ENCODE results near the gene COQ2.
"Not testable (repeated sequence)": the region's sequence is repeated elsewhere in the genome, so short reads cannot be mapped to it uniquely, and the experiment has no call there.

The COQ2 gene

GRCh38 chr4:83284193-83285054, at the start of gene COQ2:
COQ2 (minus strand) TSS chr4:83284798; CDS start chr4:83284764, 34 bp downstream.
- peak; percentile 78 for DNase-seq

GRCh38 chr4:83331956-83332355, 47.4 kb upstream of the COQ2 start:
- no peak for DNase-seq

- no peak for DNase-seq
Observed at GRCh38 chr4:83329521-83330110, 45.0 kb upstream of the COQ2 start.

DNA sequence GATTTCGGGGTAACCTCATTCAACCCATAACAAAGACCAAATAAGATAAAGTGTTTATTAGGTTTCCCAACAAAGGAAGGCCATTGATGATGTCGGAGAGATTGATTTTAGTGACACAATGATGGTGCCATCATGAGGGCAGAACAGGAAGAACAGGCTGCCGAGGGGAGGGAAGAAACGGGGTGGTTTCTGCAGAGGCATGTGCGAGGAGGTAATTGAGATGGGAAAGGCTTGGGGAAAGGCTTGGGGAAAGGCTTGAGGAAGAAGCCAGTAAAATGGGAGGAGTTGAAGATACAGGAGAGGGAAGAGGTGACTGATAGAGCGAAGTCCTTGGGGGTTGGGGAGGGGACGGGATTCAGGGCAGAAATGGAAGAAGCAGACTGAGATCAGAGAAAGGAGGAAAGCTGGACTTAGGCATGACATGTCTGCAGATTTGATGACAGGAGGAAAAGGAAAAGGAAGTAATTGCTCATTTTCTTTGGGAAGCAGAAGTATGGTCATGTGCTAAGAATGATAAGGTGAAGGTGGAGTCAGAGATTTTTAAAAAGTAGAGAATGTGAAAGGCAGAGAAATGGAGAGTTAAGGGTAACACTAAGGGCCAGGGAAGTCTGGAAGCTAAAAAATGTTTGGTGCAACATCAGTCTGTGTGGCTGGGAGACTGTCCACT, 44.1 kb upstream of the COQ2 start:
- no peak for DNase-seq

- no peak for DNase-seq
Observed at GRCh38 chr4:83326546-83326945, 41.9 kb upstream of the COQ2 start.

- not testable (repeated sequence) for DNase-seq
Observed at GRCh38 chr4:83325306-83325705, 40.7 kb upstream of the COQ2 start.

- DNase-seq = no peak
Observed at GRCh38 chr4:83323136-83323535, 38.5 kb upstream of the COQ2 start.

DNA sequence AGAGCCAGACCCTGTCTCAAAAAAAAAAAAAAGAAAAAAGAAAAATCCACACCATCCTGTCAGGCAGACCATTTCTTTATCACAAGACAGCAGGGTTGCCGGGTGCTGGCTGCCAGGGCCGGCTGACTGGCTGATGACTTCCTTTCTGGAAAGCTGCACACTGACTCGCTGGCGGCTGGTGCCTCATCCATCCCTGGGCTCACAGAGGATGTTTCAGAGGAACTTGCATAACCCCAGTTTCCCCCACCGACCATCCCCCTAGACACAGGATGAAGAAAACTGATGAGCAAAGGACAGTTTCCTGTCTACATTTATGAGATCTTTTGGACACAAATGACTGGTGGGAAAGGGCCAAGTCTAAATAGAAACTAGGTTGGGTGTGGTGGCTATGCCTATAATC, 36.0 kb upstream of the COQ2 start:
- DNase-seq = no peak

DNA sequence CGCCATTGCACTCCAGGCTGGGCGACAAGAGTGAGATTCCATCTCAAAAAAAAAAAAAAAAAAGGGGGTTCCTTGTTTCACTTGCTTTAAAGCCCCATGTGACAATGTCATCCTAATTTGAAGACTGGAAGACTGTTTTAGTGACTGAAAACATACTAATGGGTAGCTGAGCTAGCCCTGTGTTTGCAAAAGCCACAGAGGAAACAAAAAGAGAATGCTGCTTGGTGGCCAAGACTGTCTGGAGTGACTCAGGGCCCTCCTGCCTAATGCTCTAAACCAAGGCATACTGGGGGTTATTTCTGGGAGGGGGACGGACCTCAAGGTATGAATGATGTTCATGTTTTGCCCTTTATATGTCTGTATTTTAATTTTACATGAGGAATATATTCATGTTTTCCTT, 34.1 kb upstream of the COQ2 start:
- DNase-seq = no peak

DNA sequence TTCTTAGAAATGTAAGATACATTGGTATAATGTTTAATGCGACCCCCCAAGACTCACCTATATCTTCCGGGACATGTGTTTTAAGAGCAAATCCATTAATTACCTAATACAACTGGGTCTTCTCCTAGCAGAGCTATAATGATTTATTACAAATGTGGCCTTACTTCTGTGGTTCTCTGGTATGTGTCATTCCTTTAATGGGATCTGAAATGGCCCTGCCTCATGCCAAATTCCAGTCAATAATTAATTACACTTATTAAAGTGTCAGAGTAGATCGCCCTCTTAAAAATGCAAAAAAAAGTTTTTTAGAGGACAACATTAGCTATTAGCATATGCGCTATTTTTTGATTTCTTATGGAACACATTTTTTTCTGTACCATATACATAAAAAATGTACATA, 33.1 kb upstream of the COQ2 start:
- DNase-seq = no peak

DNA sequence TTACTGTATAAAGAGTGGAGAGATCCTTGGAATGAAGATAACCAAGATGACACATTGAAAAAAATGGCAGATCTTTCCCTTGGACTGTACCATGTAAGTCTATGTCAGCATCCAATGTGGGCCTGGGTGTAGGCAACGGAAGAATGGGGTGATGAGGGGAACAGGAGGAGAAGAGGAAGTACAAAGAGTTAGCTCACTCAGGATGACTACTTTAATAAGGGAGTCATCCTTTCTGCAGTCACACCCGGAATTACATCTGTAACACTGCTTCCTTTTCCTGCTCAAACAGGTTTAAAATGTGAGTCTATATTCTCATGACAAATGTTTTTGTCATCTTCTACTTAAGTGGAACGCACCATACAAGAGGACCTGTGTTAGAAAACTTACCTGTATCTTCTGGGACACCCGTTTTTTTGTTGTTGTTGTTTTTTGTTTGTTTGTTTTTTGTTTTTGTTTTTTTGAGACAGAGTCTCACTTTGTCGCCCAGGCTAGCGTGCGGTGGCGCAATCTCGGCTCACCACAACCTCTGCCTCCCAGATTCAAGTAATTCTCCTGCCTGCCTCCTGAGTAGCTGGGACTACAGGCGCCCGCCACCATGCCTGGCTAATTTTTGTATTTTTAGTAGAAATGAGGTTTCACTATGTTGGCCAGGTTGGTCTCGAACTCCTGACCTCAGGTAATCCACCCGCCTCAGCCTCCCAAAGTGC, 32.0 kb upstream of the COQ2 start:
- DNase-seq = no peak

GRCh38 chr4:83315341-83315870, 30.8 kb upstream of the COQ2 start:
- no peak for DNase-seq

DNA sequence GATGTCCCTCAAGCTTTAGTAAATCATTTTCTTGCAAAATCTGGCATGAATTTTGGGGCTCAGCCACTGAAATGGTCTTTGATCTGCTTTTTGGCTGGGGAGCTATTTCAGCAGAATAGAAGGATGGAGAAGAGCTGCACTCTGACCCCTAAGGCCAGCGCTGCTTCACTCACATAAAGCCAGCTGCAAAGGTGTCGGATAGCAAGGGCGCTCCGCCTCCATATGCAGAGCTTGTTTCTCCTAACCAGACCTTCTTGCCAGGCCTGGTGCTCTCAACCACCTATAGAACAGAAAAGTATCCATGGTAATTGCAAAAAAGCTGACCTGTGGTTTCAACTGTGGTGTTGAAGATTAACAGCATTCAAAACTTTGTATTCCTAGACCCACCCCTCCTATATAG, 24.1 kb upstream of the COQ2 start:
- no peak for DNase-seq

GRCh38 chr4:83307920-83308319, 23.3 kb upstream of the COQ2 start:
- no peak for DNase-seq

GRCh38 chr4:83305187-83305586, 20.6 kb upstream of the COQ2 start:
- DNase-seq = no peak

- DNase-seq = no peak
Observed at GRCh38 chr4:83297548-83298260, 13.1 kb upstream of the COQ2 start.

DNA sequence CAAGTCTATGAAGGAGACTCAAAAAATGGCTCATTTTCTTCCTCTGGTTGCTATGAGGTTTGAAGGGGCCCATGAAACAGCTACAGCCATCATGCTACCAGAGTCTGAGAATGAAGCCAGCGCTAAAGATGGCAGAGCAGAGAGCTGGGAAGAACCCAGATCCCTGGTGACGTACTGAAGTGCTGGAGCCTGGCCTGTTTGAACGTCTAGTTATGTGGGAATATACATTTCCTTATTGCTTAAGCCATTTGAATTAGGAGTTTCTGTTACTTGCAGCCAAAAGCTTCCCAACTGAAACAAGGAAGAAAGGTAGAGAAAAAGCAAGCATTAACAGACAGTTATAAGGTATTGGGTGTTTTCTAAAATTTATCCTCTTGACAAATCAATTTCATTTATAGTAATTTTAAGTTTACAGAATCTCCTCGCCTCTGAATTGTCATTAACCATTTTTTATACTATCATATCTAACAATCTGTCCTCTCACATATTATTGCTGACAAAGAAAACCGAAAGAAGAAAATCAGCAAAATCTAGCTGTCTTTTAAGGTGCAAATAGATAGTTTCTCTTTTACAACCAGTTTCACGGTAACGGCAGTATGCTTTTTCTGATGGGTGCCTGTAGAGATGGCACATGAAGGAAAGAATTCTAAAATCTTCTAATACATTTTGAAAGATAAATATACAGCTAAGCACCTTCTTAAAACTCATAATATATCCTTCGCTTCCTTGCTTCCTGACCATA, 8.9 kb upstream of the COQ2 start:
- no peak for DNase-seq

- not testable (repeated sequence) for DNase-seq
Observed at GRCh38 chr4:83290059-83290774, 5.6 kb upstream of the COQ2 start.

GRCh38 chr4:83288381-83288780, 3.8 kb upstream of the COQ2 start:
- not testable (repeated sequence) for DNase-seq

- DNase-seq = no peak
Observed at GRCh38 chr4:83285055-83285407, 433 bp upstream of the COQ2 start.

GRCh38 chr4:83283181-83283580, 1.4 kb downstream of the COQ2 start:
- DNase-seq = no peak
